GM18505 (cell line): ENCODE results near the gene GOLGA6L4.
"Not testable (repeated sequence)": the region's sequence is repeated elsewhere in the genome, so short reads cannot be mapped to it uniquely, and the experiment has no call there.

ENCODE experiments used
- ATAC-seq: cut with Tn5 transposase; IDR thresholded peaks from one replicate; pipeline ENCODE4 v1.9.1; 2021; ENCODE audit not compliant: unreplicated experiment

Gene GOLGA6L4, protein sequence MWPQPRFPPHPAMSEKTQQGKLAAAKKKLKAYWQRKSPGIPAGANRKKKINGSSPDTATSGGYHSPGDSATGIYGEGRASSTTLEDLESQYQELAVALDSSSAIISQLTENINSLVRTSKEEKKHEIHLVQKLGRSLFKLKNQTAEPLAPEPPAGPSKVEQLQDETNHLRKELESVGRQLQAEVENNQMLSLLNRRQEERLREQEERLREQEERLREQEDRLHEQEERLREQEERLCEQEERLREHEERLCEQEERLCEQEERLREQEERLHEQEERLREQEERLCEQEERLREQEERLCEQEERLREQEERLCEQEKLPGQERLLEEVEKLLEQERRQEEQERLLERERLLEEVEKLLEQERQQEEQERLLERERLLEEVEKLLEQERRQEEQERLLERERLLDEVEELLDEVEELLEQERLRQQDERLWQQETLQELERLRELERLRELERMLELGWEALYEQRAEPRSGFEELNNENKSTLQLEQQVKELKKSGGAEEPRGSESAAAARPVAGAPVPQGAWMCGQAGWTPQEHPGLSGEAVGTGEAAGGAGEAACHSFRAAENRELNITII

DNA sequence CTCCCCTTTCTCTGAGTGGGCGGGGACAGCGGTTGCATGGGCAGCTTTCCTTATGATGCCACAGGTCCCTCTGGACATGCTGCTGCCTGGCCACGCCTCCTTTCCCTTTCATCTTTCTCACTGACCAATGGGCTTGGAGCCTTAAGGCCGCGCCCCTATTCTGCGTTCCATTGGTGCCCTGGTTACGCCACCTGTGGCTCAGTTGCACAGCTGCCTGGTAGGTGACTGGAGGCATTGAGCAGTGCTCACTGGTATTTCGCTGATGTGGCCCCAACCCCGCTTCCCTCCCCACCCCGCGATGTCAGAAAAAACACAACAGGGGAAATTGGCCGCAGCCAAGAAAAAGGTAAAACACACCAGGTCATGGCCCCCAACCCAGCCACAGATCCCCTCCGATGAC lies at the start of gene GOLGA6L4:
TSS of gene GOLGA6L4 (plus strand) at position 201 of the 400 bp plus-strand sequence. CDS start at position 263, 62 bp downstream.
- ATAC-seq: not testable (repeated sequence)

DNA sequence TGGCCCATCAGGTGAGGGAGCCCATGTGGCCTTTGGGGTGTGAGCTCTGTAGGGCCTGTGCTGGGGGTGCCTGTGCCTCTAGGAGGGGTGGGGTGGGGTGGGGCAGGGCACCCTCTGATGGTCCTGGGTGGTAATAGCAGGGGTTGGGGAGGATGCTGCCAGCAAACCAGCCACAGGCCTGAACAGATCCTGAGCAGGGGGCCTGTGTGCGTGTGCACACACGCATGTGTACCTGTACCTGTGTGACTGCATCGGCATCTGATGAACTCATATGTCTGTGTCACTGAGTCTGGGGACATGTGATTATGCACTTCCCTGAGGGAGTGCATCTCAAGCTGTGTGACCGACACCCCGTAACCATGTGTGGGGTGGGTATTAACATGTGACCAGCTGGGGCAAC lies 42.6 kb upstream of the GOLGA6L4 start:
- ATAC-seq: not testable (repeated sequence)

DNA sequence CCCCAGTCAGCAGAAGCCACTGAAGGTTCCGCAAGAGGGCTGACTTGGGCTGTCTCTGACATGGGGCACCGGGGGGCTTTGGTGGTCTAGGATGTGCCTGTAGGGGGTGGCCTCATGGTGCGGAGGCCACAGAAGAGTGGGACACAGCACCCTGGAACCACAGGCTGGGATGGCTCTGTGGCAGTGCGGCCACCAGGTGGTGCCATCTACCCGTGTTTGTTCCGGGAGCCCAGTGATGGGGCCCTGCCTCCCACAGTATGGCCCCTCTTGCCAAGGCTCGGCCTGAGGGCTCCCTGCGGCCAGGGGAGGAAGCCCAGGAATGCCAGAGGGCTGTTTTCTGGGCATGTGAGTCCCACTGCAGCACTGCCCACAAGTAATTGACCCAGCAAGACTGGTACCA lies 40.0 kb upstream of the GOLGA6L4 start:
- ATAC-seq: peak; percentile 64

DNA sequence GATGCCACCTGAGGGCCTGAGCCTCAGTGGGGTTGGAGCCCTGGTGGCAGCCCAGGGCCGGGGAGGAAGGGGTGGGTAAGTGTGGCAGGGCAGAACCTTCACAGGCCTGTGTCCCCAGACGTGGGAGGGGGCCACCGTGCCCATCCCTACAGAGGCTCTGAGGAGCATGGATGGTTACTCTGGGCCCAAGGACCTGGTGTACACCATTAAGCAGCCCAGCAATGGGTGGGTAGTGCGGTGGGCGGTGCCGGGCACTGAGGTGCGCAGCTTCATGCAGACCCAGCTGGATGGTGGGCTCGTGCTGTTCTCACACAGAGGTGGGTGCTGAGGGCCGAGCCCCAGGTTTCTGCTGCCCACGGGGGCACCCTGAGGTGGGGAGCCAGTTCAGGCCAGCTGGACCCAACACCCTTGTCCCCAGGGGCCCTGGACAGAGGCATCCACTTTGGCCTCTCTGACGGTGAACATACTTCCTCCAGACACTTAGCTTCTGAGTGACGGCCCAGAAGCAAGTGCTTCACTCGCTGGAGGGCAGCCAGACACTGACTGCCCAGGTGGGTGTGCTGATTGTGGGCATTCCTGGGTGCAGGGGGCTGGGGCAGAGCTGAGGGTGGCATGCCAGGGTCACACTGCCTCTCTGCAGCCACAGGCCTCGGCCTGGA lies 38.9 kb upstream of the GOLGA6L4 start:
- not testable (repeated sequence) for ATAC-seq

DNA sequence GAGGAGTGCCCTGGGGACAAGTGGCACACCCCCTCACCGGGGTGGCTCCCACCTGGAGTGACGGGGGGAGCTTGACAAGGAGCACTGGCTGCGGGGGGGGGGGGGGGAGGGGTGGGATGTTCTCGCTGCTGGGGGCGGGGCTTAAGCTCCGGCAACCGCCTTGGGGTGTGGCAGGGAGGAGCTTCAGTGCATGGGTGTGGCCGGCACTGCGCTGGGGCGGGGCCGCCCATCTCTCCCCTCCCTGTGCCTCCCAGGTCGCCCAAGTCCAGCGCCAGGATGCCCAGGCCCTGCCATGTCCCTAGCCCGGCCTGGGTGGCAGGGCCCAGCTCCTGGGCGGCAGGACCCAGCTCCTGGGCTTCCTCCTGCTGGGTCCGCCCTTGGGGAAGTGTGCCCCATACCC lies 35.7 kb upstream of the GOLGA6L4 start:
- ATAC-seq: not testable (repeated sequence)

DNA sequence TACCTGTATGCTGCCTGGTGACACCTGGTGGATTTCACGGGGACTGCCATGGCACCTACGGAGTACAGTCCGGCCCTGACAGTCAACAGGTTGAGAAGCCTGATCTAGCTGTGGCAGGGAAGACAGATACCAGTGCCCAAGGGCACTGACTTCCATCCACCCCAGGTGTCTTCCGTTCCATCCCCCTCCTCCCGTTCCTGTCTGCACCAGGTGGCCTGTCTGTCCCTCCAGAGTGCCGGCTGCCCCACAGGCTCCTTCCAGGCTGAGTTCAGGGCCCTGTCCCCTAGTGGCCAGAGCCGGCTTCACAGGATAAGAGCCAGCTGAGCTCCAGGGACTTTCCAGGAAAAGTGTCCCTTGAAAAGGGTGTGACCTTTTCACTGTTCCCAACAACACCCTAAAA lies 10.9 kb downstream of the GOLGA6L4 start:
- not testable (repeated sequence) for ATAC-seq
